ENCODE results near the gene DNAJB14. TPM values are rescaled to one million over a fixed set of nuclear protein-coding genes. Genes with fewer than 3 reads are reported as not detected.

Gene DNAJB14
- total and polyA plus RNA-seq, 2 of the 13 experiments (the other 11 are each of a cell fraction or from before 2014, with no cell fraction given): 9.1 to 38.1 TPM

GRCh38 chr4:99949999-99950912, 3.8 kb upstream of the DNAJB14 start, which contains the start of gene H2AZ1 (continued):
- TF ChIP-seq ZNF678 (CRISPR knock-in tag; IDR thresholded peaks at IDR 0.05): no peak
- peak; percentile 58 for TF ChIP-seq YEATS4 (CRISPR knock-in tag; IDR thresholded peaks at IDR 0.05; ENCODE audit: borderline replicate concordance)
- no peak for TF ChIP-seq ATRX (CRISPR knock-in tag; IDR thresholded peaks at IDR 0.05; ENCODE audit: borderline replicate concordance)
- no peak for TF ChIP-seq FIP1L1 (IDR thresholded peaks at IDR 0.05; ENCODE audit: borderline replicate concordance, insufficient read depth, low read depth, low read length)
- TF ChIP-seq ADNP (CRISPR knock-in tag; IDR thresholded peaks at IDR 0.05): no peak
- no peak for TF ChIP-seq ZNF24 (IDR thresholded peaks at IDR 0.05)
- TF ChIP-seq RARG (CRISPR knock-in tag; IDR thresholded peaks at IDR 0.05; ENCODE audit: low read depth): no peak
- no peak for TF ChIP-seq TOPORS (CRISPR knock-in tag; IDR thresholded peaks at IDR 0.05)
- TF ChIP-seq KLF9 (CRISPR knock-in tag; IDR thresholded peaks at IDR 0.05; ENCODE audit: low read depth): no peak
- no peak for TF ChIP-seq ARNT2 (CRISPR knock-in tag; IDR thresholded peaks at IDR 0.05; ENCODE audit: low read depth)
- no peak for TF ChIP-seq ATM (IDR thresholded peaks at IDR 0.05; ENCODE audit: borderline replicate concordance)

All from HepG2 (cell line).